GM13976 (cell line): ENCODE measurements around the gene SPAG17.

Source experiments
- DNase-seq: peaks from one replicate; pipeline ENCODE4 v3.0.0; 2012; ENCODE audit warnings: low spot score
- CTCF ChIP-seq: IDR thresholded peaks from 2 replicates; pipeline ENCODE4 v1.5.1; 2012; ENCODE audit warnings: borderline replicate concordance, mild to moderate bottlenecking; ENCODE audit not compliant: insufficient read depth; ENCODE audit errors: extremely low read depth, missing control alignments, control extremely low read depth
- in situ Hi-C: fragments of 300-500 bp; cut with MboI; formaldehyde crosslinking; loops from one replicate; pipeline ENCODE4 v1.12.0; 2022; ENCODE audit warnings: low sequenced_read_pairs, mixed read lengths, inconsistent platforms; ENCODE audit not compliant: unreplicated experiment

Gene SPAG17

GRCh38 chr1:118110580-118110979, 74.4 kb downstream of the SPAG17 start:
- no peak for DNase-seq
- in situ Hi-C loops = no loop called here
- TF ChIP-seq CTCF = no peak

- in situ Hi-C loops = no loop called here
Observed at GRCh38 chr1:118104951-118105350, 80.1 kb downstream of the SPAG17 start.

GRCh38 chr1:118102445-118102844, 82.6 kb downstream of the SPAG17 start:
- DNase-seq = no peak
- in situ Hi-C loops = no loop called here
- TF ChIP-seq CTCF = no peak

More at GRCh38 chr1:118104951-118105350, 80.1 kb downstream of the SPAG17 start:
- no peak for TF ChIP-seq CTCF
- DNase-seq = no peak

DNA sequence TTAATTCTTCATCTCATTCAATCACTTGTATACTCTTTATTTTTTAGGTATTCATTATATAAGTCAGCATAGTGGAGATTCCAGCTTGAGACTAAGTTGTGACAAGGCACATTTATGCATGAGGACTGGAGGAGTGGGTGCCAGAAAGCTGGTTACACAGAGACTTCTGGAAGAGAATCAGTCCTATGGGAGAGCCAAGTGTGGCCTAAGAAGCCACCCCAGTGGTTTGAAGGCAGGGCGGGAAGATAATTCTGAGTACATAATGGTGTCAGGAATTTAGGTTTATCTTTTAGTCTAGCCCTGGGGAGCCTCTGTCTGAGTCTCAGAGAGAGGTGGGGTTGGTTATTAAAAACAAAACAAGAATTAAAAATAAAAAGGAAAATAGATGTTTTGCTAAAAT, 83.0 kb downstream of the SPAG17 start:
- in situ Hi-C loops = no loop called here
- no peak for TF ChIP-seq CTCF
- no peak for DNase-seq

DNA sequence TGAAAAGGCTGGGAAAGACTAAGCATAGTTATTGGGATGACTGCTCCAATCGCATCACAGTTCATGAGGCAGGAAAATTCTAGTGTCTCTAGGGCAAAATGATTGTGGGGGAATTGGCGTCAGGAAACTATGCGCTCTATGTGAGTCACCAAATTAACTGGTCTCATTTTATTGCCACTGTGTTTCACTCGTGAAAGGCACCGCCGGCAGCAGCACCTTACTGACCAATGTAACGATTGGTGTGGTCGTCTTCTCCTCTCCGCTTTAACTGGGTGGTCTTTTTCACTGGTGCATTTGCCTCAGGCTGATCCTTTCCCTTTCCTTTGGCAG, 83.5 kb downstream of the SPAG17 start:
- in situ Hi-C loops = no loop called here
- DNase-seq = no peak
- no peak for TF ChIP-seq CTCF

DNA sequence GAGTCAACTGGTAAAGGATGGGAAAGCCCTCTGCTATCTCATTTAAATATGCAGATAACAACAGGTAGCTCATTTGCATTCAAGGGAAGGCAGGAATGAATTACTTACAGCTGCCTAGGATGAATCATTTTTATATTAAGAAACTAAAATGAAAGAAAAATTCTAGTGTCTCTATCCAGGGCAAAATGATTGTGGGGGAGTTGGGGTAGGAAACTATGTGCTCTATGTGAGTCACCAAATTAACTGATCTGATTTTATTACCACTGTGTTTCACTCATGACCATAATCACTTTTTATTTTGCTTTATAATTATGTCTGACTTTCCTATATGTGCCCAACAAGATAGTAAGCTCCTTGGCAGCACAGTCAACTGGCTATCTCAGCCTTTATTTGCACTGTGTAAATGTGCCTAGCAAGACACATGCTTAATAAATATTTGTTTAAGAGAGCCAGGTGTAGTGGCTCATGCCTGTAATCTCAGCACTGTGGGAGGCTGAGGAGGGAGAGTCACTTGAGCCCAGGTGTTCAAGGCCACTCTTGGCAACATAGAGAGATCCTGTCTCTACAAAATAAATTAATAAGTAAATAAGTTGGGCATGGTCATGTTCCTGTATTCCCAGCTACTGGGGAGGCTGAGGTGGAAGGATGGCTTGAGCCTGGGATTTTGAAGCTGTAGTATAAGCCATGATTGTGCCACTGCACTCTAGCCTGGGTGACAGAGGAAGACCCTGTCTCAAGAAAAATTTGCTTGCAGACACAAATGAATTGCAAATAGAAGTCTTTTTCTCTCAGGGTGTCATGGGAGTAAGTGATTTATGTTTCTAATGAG, 84.1 kb downstream of the SPAG17 start:
- no peak for DNase-seq
- in situ Hi-C loops = no loop called here
- no peak for TF ChIP-seq CTCF
